GM23248 (cell line): Measurements from ENCODE around the gene SLC39A2. TPM values are rescaled to one million over a fixed set of nuclear protein-coding genes. Genes with fewer than 3 reads are reported as not detected.
"Not testable (repeated sequence)": the region's sequence is repeated elsewhere in the genome, so short reads cannot be mapped to it uniquely, and the experiment has no call there.

ENCODE experiments used
- DNase-seq: peaks from one replicate; pipeline ENCODE4 v3.0.0-alpha.2; 2015
- H2AFZ ChIP-seq: fragments of 200-600 bp; sonication (generic); 2 replicates; pipeline ENCODE4 v1.6.1; 2016; ENCODE audit warnings: antibody characterized with exemption
- H3F3A ChIP-seq: fragments of 200-600 bp; sonication (generic); 2 replicates; pipeline ENCODE4 v1.6.1; 2016; ENCODE audit warnings: mild to moderate bottlenecking, antibody characterized with exemption, mixed run types; ENCODE audit not compliant: insufficient read depth
- H3K27ac ChIP-seq: fragments of 200-600 bp; sonication (generic); 2 replicates; pipeline ENCODE4 v1.5.1; 2016; ENCODE audit warnings: mild to moderate bottlenecking
- H3K27me3 ChIP-seq: fragments of 200-600 bp; sonication (generic); replicated peaks from 2 replicates; pipeline ENCODE4 v1.6.1; 2016; ENCODE audit warnings: mild to moderate bottlenecking; ENCODE audit not compliant: insufficient read depth
- H3K36me3 ChIP-seq: fragments of 200-600 bp; sonication (generic); 2 replicates; pipeline ENCODE4 v1.6.1; 2016; ENCODE audit warnings: low read depth, mild to moderate bottlenecking
- H3K4me1 ChIP-seq: fragments of 200-600 bp; sonication (generic); 2 replicates; pipeline ENCODE4 v1.6.1; 2016; ENCODE audit warnings: mild to moderate bottlenecking; ENCODE audit not compliant: insufficient read depth
- H3K4me2 ChIP-seq: fragments of 200-600 bp; sonication (generic); one replicate; pipeline ENCODE4 v1.6.1; 2016; ENCODE audit warnings: mild to moderate bottlenecking; ENCODE audit not compliant: unreplicated experiment
- H3K4me3 ChIP-seq: fragments of 200-600 bp; sonication (generic); 2 replicates; pipeline ENCODE4 v1.5.1; 2016; ENCODE audit warnings: mild to moderate bottlenecking
- H3K79me2 ChIP-seq: fragments of 200-600 bp; sonication (generic); 2 replicates; pipeline ENCODE4 v1.6.1; 2016; ENCODE audit warnings: mild to moderate bottlenecking; ENCODE audit not compliant: insufficient read depth
- H3K9ac ChIP-seq: fragments of 200-600 bp; sonication (generic); 2 replicates; pipeline ENCODE4 v1.6.1; 2016; ENCODE audit warnings: mild to moderate bottlenecking
- H3K9me2 ChIP-seq: fragments of 200-600 bp; sonication (generic); 2 replicates; pipeline ENCODE4 v1.6.1; 2016; ENCODE audit warnings: mixed run types, mild to moderate bottlenecking, moderate library complexity; ENCODE audit not compliant: insufficient read depth
- H3K9me3 ChIP-seq: fragments of 200-600 bp; sonication (generic); one replicate; pipeline ENCODE4 v1.6.1; 2017; ENCODE audit warnings: low read depth
- H4K20me1 ChIP-seq: fragments of 200-600 bp; sonication (generic); 2 replicates; pipeline ENCODE4 v1.6.0; 2016; ENCODE audit not compliant: insufficient read depth
- EZH2 ChIP-seq: fragments of 200-600 bp; sonication (generic); IDR thresholded peaks from 2 replicates; pipeline ENCODE4 v1.6.1; 2018; ENCODE audit warnings: antibody characterized with exemption, mild to moderate bottlenecking; ENCODE audit not compliant: insufficient read depth, poor library complexity, severe bottlenecking
- EZH2phosphoT487 ChIP-seq: fragments of 200-600 bp; sonication (generic); IDR thresholded peaks from 2 replicates; pipeline ENCODE4 v1.6.1; 2018; ENCODE audit warnings: antibody characterized with exemption, moderate library complexity, mild to moderate bottlenecking, low read depth; ENCODE audit not compliant: insufficient read depth
- WGBS, 2 experiments: methylation state at CpG; one replicate each; pipeline ENCODE4 v1.1.6; 2015 to 2017; ENCODE audit warnings: low lambda C conversion rate in 2 of 2, low coverage in 1 of 2; ENCODE audit errors: missing lambda C conversion rate in 2 of 2; 5-methylcytosine and 5-hydroxymethylcytosine counted together
- in situ Hi-C: fragments of 300-500 bp; cut with MboI; formaldehyde crosslinking; loops from 2 replicates; pipeline ENCODE4 v1.15.0; 2020
- polyA plus RNA-seq: library from polyadenylated mRNA; unstranded; fragments of >200 nt; fragmentation: Nextera tagmentation; extraction: Ambion mirVana; gene quantifications from 2 replicates; pipeline ENCODE4 v1.2.1, GENCODE V29; 2016
- total RNA-seq: library from RNA; depleted of rRNA; stranded (reverse); fragments of >200 nt; shearing (Covaris generic); gene quantifications from 2 replicates; pipeline ENCODE4 v1.2.3, GENCODE V29; 2014

The SLC39A2 gene
- total and polyA plus RNA-seq, 2 experiments from 2014 or later = 0.24 TPM; not detected in 1

GRCh38 chr14:21039585-21040369 lies 40.7 kb downstream of the SLC39A2 start:
- 55 to 57% methylated on average over 8 of the region's 8 CpGs for WGBS, 2 experiments
- Histone ChIP-seq H4K20me1 (no peaks in the 10 kb centered on the region), H3K36me3 (no peaks in the 10 kb centered on the region), H3K27me3 (no peaks in the 10 kb centered on the region), H3K9me2 (no peaks in the 10 kb centered on the region), H3K9me3 (no peaks in the 10 kb centered on the region), H3K4me1 (peaks cover 13% of the 10 kb centered on the region), H3K79me2 (no peaks in the 10 kb centered on the region), H3K27ac (no peak overlapping the region), H2AFZ (peak overlapping the region; percentile 79), H3F3A (no peaks in the 10 kb centered on the region), H3K4me2 (no peak overlapping the region), H3K9ac (no peak overlapping the region), H3K4me3 (no peak overlapping the region)
- TF ChIP-seq EZH2phosphoT487 (no peak), EZH2 (no peak)
- peak; percentile 74 for DNase-seq
- in situ Hi-C loops = no loop called here

- no peak for TF ChIP-seq EZH2phosphoT487
- TF ChIP-seq EZH2 = no peak
- H3K79me2 ChIP-seq = no peaks in the 10 kb centered on the region
- H4K20me1 ChIP-seq = no peaks in the 10 kb centered on the region
- no peaks in the 10 kb centered on the region for H3K36me3 ChIP-seq
- H3K4me3 ChIP-seq = no peak overlapping the region
- 87 to 89% methylated on average over 8 of the region's 8 CpGs for WGBS, 2 experiments
- no peaks in the 10 kb centered on the region for H3K9me2 ChIP-seq
- in situ Hi-C loops = no loop called here
- peaks cover 13% of the 10 kb centered on the region for H3K4me1 ChIP-seq
- no peak overlapping the region for H3K27ac ChIP-seq
- no peaks in the 10 kb centered on the region for H3K9me3 ChIP-seq
- H3K4me2 ChIP-seq = no peak overlapping the region
- no peak overlapping the region for H3K9ac ChIP-seq
- DNase-seq = no peak
- H2AFZ ChIP-seq = no peak overlapping the region
- H3K27me3 ChIP-seq = no peaks in the 10 kb centered on the region
- H3F3A ChIP-seq = no peaks in the 10 kb centered on the region
These were observed 41.4 kb downstream of the SLC39A2 start for GRCh38 chr14:21040370-21040925.

GRCh38 chr14:21040941-21041340 lies 41.8 kb downstream of the SLC39A2 start:
- H3K9me3 ChIP-seq, H3K27me3 ChIP-seq, H3K4me3 ChIP-seq, H3K4me2 ChIP-seq, H3K9ac ChIP-seq, H4K20me1 ChIP-seq, H2AFZ ChIP-seq, H3K36me3 ChIP-seq, in situ Hi-C loops, H3K27ac ChIP-seq, DNase-seq, H3F3A ChIP-seq, H3K79me2 ChIP-seq, H3K9me2 ChIP-seq: not testable (repeated sequence)
- WGBS, 2 experiments = 72 to 75% methylated on average over 3 of the region's 3 CpGs
- H3K4me1 ChIP-seq = peaks cover 13% of the 10 kb centered on the region

GRCh38 chr14:21041676-21042433 lies 42.8 kb downstream of the SLC39A2 start, which contains the start of gene RNASE7:
TSS of gene RNASE7 (plus strand) at chr14:21042362. CDS start at chr14:21042993, 631 bp downstream.
- Histone ChIP-seq H3K4me2 (no peak within 1 kb of the TSS), H3K27ac (no peak within 1 kb of the TSS), H3K36me3 (no peaks in the 10 kb centered on the region), H3K9ac (no peak within 1 kb of the TSS), H3K27me3 (no peaks in the 10 kb centered on the region), H3K9me3 (no peaks in the 10 kb centered on the region), H3F3A (no peaks in the 10 kb centered on the region), H3K9me2 (no peaks in the 10 kb centered on the region), H3K4me3 (no peak within 1 kb of the TSS), H4K20me1 (no peaks in the 10 kb centered on the region), H3K79me2 (no peaks in the 10 kb centered on the region), H2AFZ (no peak within 1 kb of the TSS), H3K4me1 (peaks cover 13% of the 10 kb centered on the region)
- TF ChIP-seq EZH2phosphoT487 (no peak), EZH2 (no peak)
- 58 to 65% methylated on average over 11 of the region's 11 CpGs for WGBS, 2 experiments
- in situ Hi-C loops = no loop called here
- DNase-seq = peak; percentile 76
